ENCODE measurements around the gene CCDC90B.

CCDC90B gene

GRCh38 chr11:83235825-83236224 is 50.3 kb downstream of the CCDC90B start:
- DNase-seq (ENCODE audit: low read depth in 3 of 3): no peak

- no peak for DNase-seq (ENCODE audit: low read depth in 3 of 3)
Measured at GRCh38 chr11:83223457-83223856, 62.7 kb downstream of the CCDC90B start.

DNA sequence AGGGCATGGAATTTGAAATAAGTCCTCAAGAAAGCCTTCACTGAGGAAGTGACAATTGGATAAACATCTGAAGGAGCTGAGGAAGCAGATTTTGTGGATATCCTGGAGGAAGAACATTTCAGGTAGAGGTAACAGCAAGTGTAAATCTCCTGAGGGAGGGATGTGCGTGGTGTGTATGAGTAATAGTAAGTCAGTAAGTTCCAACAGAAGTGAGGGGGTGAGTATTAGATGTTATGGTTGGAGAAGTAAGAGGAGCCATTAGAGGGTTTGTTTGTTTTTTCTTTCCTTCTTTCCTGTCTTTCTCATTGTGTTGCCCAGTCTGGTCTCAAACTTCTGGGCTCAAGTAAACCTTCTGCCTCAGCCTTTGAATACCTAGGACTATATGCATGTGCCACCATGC is 63.7 kb downstream of the CCDC90B start:
- DNase-seq (ENCODE audit: low read depth in 3 of 3): no peak

DNA sequence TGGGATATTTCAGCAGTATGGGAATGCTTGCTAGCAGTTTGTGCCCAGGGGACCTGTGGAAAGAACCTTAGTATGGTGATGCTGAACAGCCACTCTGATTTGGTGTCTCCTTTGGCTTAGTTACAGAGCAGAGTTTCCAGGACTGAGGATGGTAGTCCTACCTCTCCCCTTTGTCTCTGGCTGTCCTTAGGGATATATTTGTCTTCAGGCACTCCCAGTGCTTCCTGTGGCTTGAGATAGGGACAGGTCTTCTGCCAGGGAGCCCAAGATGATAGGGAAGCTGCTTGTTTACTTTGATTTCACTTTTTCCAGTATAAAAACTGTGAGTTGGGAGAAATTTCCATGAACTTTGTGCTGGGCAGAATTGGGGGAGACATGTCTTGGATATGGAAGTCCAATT is 64.5 kb downstream of the CCDC90B start:
- no peak for DNase-seq (ENCODE audit: low read depth in 3 of 3)

DNA sequence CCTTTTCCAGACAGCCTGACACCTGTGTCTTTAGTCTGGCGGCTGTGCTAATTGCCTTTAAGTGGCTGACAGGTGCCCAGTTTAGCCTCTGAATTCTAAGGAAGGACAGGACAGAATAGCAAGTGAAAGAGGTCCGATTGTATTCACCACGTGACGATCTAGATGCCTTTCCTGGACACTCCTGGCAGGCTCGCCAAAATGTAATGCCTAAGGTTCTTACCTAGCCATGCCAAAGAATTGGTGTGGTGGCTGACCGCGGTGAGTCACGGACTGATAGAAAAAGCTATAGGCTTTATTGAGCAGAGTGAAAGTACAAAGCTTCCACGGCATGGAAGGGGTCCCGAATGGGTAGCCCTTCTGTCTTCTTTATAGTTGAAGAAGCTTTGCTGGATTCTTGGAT is 65.9 kb downstream of the CCDC90B start:
- DNase-seq (ENCODE audit: low read depth in 3 of 3): no peak

- DNase-seq (ENCODE audit: low read depth in 3 of 3): no peak
Measured at GRCh38 chr11:83219095-83219494, 67.1 kb downstream of the CCDC90B start.

Data from stimulated activated CD4-positive, alpha-beta T cell treated with anti-CD3 and anti-CD28 coated beads, TNF-alpha, amount 100 ng/mL, for 4 hours (primary cell).